ENCODE measurements around the gene USP17L20.
"Not testable (repeated sequence)": the region's sequence is repeated elsewhere in the genome, so short reads cannot be mapped to it uniquely, and the experiment has no call there.

USP17L20 gene, protein sequence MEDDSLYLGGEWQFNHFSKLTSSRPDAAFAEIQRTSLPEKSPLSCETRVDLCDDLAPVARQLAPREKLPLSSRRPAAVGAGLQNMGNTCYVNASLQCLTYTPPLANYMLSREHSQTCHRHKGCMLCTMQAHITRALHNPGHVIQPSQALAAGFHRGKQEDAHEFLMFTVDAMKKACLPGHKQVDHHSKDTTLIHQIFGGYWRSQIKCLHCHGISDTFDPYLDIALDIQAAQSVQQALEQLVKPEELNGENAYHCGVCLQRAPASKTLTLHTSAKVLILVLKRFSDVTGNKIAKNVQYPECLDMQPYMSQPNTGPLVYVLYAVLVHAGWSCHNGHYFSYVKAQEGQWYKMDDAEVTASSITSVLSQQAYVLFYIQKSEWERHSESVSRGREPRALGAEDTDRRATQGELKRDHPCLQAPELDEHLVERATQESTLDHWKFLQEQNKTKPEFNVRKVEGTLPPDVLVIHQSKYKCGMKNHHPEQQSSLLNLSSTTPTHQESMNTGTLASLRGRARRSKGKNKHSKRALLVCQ

DNA sequence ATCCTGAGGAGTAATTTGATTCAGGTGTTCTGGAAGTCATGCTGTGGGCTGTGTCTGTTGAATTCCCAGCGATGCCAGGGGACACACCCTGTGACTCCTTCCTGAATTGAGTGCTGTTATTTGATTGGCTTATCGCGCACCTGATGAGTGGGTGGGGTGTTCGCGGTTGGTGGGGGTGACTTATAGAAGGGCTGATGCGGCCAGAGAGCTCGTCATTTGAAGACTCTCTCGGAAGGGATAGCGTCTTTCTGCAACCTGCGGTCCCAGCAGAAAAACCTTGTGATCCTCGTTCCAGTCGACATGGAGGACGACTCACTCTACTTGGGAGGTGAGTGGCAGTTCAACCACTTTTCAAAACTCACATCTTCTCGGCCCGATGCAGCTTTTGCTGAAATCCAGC is at the start of gene USP17L20:
Gene USP17L20 (plus strand): TSS at position 301 of the 400 bp plus-strand sequence. CDS start 0 bp downstream, at position 301.
- DNase-seq (ENCODE audit: low read depth, low spot score), result not testable (repeated sequence)

DNA sequence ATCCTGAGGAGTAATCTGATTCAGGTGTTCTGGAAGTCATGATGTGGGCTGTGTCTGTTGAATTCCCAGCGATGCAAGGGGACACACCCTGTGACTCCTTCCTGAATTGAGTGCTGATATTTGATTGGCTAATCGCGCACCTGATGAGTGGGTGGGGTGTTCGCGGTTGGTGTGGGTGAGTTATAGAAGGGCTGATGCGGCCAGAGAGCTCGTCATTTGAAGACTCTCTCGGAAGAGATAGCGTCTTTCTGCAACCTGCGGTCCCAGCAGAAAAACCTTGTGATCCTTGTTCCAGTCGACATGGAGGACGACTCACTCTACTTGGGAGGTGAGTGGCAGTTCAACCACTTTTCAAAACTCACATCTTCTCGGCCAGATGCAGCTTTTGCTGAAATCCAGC is 47.6 kb upstream of the USP17L20 start, which contains the start of gene USP17L10:
Gene USP17L10 (plus strand): TSS at position 301 of the 400 bp plus-strand sequence. CDS start 0 bp downstream, at position 301.
- DNase-seq (ENCODE audit: low read depth, low spot score), result not testable (repeated sequence)

DNA sequence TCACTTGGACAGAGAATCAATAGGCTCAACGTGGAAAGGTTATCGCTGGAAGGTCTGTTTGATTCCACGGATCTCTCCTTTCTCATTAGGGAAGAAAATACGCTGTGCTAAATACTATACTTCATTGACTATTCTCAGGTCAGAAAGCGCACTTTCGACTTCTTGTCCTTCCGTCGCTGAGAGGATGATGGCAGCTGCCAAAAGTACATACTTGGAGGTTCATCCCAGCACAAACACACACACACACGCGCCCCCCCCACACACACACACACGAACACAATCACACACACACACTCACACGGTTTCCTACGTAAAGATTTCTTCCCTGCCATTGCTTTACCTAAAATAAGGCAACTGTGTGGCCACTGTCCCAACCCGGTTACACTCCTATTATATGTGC is 43.2 kb upstream of the USP17L20 start:
- not testable (repeated sequence) for DNase-seq (ENCODE audit: low read depth, low spot score)

DNA sequence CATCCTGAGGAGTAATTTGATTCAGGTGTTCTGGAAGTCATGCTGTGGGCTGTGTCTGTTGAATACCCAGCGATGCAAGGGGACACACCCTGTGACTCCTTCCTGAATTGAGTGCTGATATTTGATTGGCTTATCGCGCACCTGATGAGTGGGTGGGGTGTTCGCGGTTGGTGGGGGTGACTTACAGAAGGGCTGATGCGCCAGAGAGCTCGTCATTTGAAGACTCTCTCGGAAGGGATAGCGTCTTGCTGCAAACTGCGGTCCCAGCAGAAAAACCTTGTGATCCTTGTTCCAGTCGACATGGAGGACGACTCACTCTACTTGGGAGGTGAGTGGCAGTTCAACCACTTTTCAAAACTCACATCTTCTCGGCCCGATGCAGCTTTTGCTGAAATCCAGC is 42.8 kb upstream of the USP17L20 start, which contains the start of gene USP17L11:
Gene USP17L11 (plus strand): TSS at position 301 of the 400 bp plus-strand sequence. CDS start 0 bp downstream, at position 301.
- DNase-seq (ENCODE audit: low read depth, low spot score), result not testable (repeated sequence)

DNA sequence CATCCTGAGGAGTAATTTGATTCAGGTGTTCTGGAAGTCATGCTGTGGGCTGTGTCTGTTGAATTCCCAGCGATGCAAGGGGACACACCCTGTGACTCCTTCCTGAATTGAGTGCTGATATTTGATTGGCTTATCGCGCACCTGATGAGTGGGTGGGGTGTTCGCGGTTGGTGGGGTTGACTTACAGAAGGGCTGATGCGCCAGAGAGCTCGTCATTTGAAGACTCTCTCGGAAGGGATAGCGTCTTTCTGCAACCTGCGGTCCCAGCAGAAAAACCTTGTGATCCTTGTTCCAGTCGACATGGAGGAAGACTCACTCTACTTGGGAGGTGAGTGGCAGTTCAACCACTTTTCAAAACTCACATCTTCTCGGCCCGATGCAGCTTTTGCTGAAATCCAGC is 38.1 kb upstream of the USP17L20 start, which contains the start of gene USP17L12:
Gene USP17L12 (plus strand): TSS at position 301 of the 400 bp plus-strand sequence. CDS start 0 bp downstream, at position 301.
- not testable (repeated sequence) for DNase-seq (ENCODE audit: low read depth, low spot score)

DNA sequence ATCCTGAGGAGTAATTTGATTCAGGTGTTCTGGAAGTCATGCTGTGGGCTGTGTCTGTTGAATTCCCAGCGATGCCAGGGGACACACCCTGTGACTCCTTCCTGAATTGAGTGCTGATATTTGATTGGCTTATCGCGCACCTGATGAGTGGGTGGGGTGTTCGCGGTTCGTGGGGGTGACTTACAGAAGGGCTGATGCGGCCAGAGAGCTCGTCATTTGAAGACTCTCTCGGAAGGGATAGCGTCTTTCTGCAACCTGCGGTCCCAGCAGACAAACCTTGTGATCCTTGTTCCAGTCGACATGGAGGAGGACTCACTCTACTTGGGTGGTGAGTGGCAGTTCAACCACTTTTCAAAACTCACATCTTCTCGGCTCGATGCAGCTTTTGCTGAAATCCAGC is 33.3 kb upstream of the USP17L20 start, which contains the start of gene USP17L13:
Gene USP17L13 (plus strand): TSS at position 301 of the 400 bp plus-strand sequence. CDS start 0 bp downstream, at position 301.
- DNase-seq (ENCODE audit: low read depth, low spot score), result not testable (repeated sequence)

DNA sequence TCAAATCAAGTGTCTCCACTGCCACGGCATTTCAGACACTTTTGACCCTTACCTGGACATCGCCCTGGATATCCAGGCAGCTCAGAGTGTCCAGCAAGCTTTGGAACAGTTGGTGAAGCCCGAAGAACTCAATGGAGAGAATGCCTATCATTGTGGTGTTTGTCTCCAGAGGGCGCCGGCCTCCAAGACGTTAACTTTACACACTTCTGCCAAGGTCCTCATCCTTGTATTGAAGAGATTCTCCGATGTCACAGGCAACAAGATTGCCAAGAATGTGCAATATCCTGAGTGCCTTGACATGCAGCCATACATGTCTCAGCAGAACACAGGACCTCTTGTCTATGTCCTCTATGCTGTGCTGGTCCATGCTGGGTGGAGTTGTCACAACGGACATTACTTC is 27.7 kb upstream of the USP17L20 start:
- not testable (repeated sequence) for DNase-seq (ENCODE audit: low read depth, low spot score)

DNA sequence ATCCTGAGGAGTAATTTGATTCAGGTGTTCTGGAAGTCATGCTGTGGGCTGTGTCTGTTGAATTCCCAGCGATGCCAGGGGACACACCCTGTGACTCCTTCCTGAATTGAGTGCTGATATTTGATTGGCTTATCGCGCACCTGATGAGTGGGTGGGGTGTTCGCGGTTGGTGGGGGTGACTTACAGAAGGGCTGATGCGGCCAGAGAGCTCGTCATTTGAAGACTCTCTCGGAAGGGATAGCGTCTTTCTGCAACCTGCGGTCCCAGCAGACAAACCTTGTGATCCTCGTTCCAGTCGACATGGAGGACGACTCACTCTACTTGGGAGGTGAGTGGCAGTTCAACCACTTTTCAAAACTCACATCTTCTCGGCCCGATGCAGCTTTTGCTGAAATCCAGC is 23.8 kb upstream of the USP17L20 start, which contains the start of gene USP17L15:
Gene USP17L15 (plus strand): TSS at position 301 of the 400 bp plus-strand sequence. CDS start 0 bp downstream, at position 301.
- DNase-seq (ENCODE audit: low read depth, low spot score), result not testable (repeated sequence)

DNA sequence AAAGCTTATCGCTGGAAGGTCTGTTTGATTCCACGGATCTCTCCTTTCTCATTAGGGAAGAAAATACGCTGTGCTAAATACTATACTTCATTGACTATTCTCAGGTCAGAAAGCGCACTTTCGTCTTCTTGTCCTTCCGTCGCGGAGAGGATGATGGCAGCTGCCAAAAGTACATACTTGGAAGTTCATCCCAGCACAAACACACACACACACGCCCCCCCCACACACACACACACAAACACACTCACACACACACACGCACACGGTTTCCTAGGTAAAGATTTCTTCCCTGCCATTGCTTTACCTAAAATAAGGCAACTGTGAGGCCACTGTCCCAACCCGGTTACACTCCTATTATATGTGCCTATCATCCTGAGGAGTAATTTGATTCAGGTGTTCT is 19.5 kb upstream of the USP17L20 start:
- DNase-seq (ENCODE audit: low read depth, low spot score), result not testable (repeated sequence)

DNA sequence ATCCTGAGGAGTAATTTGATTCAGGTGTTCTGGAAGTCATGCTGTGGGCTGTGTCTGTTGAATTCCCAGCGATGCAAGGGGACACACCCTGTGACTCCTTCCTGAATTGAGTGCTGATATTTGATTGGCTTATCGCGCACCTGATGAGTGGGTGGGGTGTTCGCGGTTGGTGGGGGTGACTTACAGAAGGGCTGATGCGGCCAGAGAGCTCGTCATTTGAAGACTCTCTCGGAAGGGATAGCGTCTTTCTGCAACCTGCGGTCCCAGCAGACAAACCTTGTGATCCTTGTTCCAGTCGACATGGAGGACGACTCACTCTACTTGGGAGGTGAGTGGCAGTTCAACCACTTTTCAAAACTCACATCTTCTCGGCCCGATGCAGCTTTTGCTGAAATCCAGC is 14.3 kb upstream of the USP17L20 start, which contains the start of gene USP17L17:
Gene USP17L17 (plus strand): TSS at position 301 of the 400 bp plus-strand sequence. CDS start 0 bp downstream, at position 301.
- not testable (repeated sequence) for DNase-seq (ENCODE audit: low read depth, low spot score)

DNA sequence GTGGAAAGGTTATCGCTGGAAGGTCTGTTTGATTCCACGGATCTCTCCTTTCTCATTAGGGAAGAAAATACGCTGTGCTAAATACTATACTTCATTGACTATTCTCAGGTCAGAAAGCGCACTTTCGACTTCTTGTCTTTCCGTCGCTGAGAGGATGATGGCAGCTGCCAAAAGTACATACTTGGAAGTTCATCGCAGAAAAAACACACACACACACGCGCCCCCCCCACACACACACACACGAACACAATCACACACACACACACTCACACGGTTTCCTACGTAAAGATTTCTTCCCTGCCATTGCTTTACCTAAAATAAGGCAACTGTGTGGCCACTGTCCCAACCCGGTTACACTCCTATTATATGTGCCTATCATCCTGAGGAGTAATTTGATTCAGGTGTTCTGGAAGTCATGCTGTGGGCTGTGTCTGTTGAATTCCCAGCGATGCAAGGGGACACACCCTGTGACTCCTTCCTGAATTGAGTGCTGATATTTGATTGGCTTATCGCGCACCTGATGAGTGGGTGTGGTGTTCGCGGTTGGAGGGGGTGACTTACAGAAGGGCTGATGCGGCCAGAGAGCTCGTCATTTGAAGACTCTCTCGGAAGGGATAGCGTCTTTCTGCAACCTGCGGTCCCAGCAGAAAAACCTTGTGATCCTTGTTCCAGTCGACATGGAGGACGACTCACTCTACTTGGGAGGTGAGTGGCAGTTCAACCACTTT is 9.8 kb upstream of the USP17L20 start, which contains the start of gene USP17L18:
Gene USP17L18 (plus strand): TSS at position 678 of the 728 bp plus-strand sequence. CDS start 0 bp downstream, at position 678.
- DNase-seq (ENCODE audit: low read depth, low spot score), result not testable (repeated sequence)

DNA sequence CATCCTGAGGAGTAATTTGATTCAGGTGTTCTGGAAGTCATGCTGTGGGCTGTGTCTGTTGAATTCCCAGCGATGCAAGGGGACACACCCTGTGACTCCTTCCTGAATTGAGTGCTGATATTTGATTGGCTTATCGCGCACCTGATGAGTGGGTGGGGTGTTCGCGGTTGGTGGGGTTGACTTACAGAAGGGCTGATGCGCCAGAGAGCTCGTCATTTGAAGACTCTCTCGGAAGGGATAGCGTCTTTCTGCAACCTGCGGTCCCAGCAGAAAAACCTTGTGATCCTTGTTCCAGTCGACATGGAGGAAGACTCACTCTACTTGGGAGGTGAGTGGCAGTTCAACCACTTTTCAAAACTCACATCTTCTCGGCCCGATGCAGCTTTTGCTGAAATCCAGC is 4.8 kb upstream of the USP17L20 start, which contains the start of gene USP17L19:
Gene USP17L19 (plus strand): TSS at position 301 of the 400 bp plus-strand sequence. CDS start 0 bp downstream, at position 301.
- not testable (repeated sequence) for DNase-seq (ENCODE audit: low read depth, low spot score)

DNA sequence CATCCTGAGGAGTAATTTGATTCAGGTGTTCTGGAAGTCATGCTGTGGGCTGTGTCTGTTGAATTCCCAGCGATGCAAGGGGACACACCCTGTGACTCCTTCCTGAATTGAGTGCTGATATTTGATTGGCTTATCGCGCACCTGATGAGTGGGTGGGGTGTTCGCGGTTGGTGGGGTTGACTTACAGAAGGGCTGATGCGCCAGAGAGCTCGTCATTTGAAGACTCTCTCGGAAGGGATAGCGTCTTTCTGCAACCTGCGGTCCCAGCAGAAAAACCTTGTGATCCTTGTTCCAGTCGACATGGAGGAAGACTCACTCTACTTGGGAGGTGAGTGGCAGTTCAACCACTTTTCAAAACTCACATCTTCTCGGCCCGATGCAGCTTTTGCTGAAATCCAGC is 4.6 kb downstream of the USP17L20 start, which contains the start of gene USP17L21:
Gene USP17L21 (plus strand): TSS at position 301 of the 400 bp plus-strand sequence. CDS start 0 bp downstream, at position 301.
- DNase-seq (ENCODE audit: low read depth, low spot score), result not testable (repeated sequence)

DNA sequence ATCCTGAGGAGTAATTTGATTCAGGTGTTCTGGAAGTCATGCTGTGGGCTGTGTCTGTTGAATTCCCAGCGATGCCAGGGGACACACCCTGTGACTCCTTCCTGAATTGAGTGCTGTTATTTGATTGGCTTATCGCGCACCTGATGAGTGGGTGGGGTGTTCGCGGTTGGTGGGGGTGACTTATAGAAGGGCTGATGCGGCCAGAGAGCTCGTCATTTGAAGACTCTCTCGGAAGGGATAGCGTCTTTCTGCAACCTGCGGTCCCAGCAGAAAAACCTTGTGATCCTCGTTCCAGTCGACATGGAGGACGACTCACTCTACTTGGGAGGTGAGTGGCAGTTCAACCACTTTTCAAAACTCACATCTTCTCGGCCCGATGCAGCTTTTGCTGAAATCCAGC is 9.4 kb downstream of the USP17L20 start, which contains the start of gene USP17L22:
Gene USP17L22 (plus strand): TSS at position 301 of the 400 bp plus-strand sequence. CDS start 0 bp downstream, at position 301.
- not testable (repeated sequence) for DNase-seq (ENCODE audit: low read depth, low spot score)

DNA sequence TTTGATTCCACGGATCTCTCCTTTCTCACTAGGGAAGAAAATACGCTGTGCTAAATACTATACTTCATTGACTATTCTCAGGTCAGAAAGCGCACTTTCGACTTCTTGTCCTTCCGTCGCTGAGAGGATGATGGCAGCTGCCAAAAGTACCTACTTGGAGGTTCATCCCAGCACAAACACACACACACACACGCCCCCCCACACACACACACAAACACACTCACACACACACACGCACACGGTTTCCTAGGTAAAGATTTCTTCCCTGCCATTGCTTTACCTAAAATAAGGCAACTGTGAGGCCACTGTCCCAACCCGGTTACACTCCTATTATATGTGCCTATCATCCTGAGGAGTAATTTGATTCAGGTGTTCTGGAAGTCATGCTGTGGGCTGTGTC is 13.8 kb downstream of the USP17L20 start:
- not testable (repeated sequence) for DNase-seq (ENCODE audit: low read depth, low spot score)
